Rectal smooth muscle tissue (tissue), 1 donor: ENCODE data around the gene LARP1.
"Not testable (repeated sequence)": the region's sequence is repeated elsewhere in the genome, so short reads cannot be mapped to it uniquely, and the experiment has no call there.

ENCODE experiments used
- H3K27ac ChIP-seq: one replicate; pipeline ENCODE4 v1.7.0; 2013; ENCODE audit warnings: low read depth, low read length, inconsistent platforms
- H3K27me3 ChIP-seq: one replicate; pipeline ENCODE4 v1.7.0; 2013; ENCODE audit warnings: low read length; ENCODE audit not compliant: control insufficient read depth, insufficient read depth
- H3K36me3 ChIP-seq: one replicate; pipeline ENCODE4 v1.7.0; 2013; ENCODE audit warnings: low read length; ENCODE audit not compliant: control insufficient read depth, insufficient read depth
- H3K4me1 ChIP-seq: one replicate; pipeline ENCODE4 v1.7.0; 2013; ENCODE audit warnings: low read length; ENCODE audit not compliant: control insufficient read depth, insufficient read depth
- H3K4me3 ChIP-seq: one replicate; pipeline ENCODE4 v1.7.0; 2013; ENCODE audit warnings: low read length
- H3K9ac ChIP-seq: one replicate; pipeline ENCODE4 v1.7.0; 2013; ENCODE audit warnings: low read length

Gene LARP1

GRCh38 chr5:154722936-154723335 is 32.2 kb upstream of the LARP1 start:
- Histone ChIP-seq H3K27me3 (no peaks in the 10 kb centered on the region), H3K4me1 (no peaks in the 10 kb centered on the region), H3K36me3 (no peaks in the 10 kb centered on the region), H3K4me3 (no peak overlapping the region), H3K27ac (no peak overlapping the region), H3K9ac (no peak overlapping the region)

- H3K27ac ChIP-seq = no peak overlapping the region
- H3K4me3 ChIP-seq = no peak overlapping the region
- no peak overlapping the region for H3K9ac ChIP-seq
- no peaks in the 10 kb centered on the region for H3K36me3 ChIP-seq
- H3K27me3 ChIP-seq = no peaks in the 10 kb centered on the region
- H3K4me1 ChIP-seq = no peaks in the 10 kb centered on the region
Measured at GRCh38 chr5:154723740-154724505, 31.3 kb upstream of the LARP1 start.

- Histone ChIP-seq H3K9ac (no peak overlapping the region), H3K27me3 (no peaks in the 10 kb centered on the region), H3K36me3 (no peaks in the 10 kb centered on the region), H3K27ac (no peak overlapping the region), H3K4me1 (no peaks in the 10 kb centered on the region), H3K4me3 (no peak overlapping the region)
Measured at GRCh38 chr5:154727361-154727760, 27.8 kb upstream of the LARP1 start.

- Histone ChIP-seq H3K4me3 (no peak overlapping the region), H3K36me3 (no peaks in the 10 kb centered on the region), H3K27me3 (no peaks in the 10 kb centered on the region), H3K4me1 (no peaks in the 10 kb centered on the region), H3K27ac (no peak overlapping the region), H3K9ac (no peak overlapping the region)
Measured at GRCh38 chr5:154728939-154729588, 26.1 kb upstream of the LARP1 start.

GRCh38 chr5:154729613-154730012 is 25.6 kb upstream of the LARP1 start:
- H3K27ac ChIP-seq = no peak overlapping the region
- H3K4me3 ChIP-seq = no peak overlapping the region
- no peaks in the 10 kb centered on the region for H3K4me1 ChIP-seq
- H3K36me3 ChIP-seq = no peaks in the 10 kb centered on the region
- H3K27me3 ChIP-seq = no peaks in the 10 kb centered on the region
- H3K9ac ChIP-seq = no peak overlapping the region

- not testable (repeated sequence) for H3K27me3 ChIP-seq
Measured at GRCh38 chr5:154730761-154731160, 24.4 kb upstream of the LARP1 start.

GRCh38 chr5:154732212-154732611 is 23.0 kb upstream of the LARP1 start:
- Histone ChIP-seq H3K27ac (no peak overlapping the region), H3K27me3 (no peaks in the 10 kb centered on the region)

More at GRCh38 chr5:154730761-154731160, 24.4 kb upstream of the LARP1 start:
- H3K9ac ChIP-seq, H3K36me3 ChIP-seq, H3K4me1 ChIP-seq, H3K27ac ChIP-seq, H3K4me3 ChIP-seq: not testable (repeated sequence)

GRCh38 chr5:154734370-154735248 is 20.6 kb upstream of the LARP1 start:
- Histone ChIP-seq H3K4me3 (no peak overlapping the region), H3K4me1 (no peaks in the 10 kb centered on the region), H3K9ac (no peak overlapping the region), H3K27ac (no peak overlapping the region), H3K36me3 (no peaks in the 10 kb centered on the region), H3K27me3 (no peaks in the 10 kb centered on the region)

More at GRCh38 chr5:154732212-154732611, 23.0 kb upstream of the LARP1 start:
- no peaks in the 10 kb centered on the region for H3K36me3 ChIP-seq
- no peak overlapping the region for H3K4me3 ChIP-seq
- H3K4me1 ChIP-seq = no peaks in the 10 kb centered on the region
- no peak overlapping the region for H3K9ac ChIP-seq

- H3K4me3 ChIP-seq, H3K9ac ChIP-seq, H3K36me3 ChIP-seq, H3K27me3 ChIP-seq, H3K27ac ChIP-seq, H3K4me1 ChIP-seq: not testable (repeated sequence)
Measured at GRCh38 chr5:154735362-154735761, 19.8 kb upstream of the LARP1 start.

GRCh38 chr5:154736372-154736771 is 18.8 kb upstream of the LARP1 start:
- H3K9ac ChIP-seq, H3K27ac ChIP-seq, H3K27me3 ChIP-seq, H3K4me3 ChIP-seq, H3K36me3 ChIP-seq, H3K4me1 ChIP-seq: not testable (repeated sequence)

- Histone ChIP-seq H3K36me3 (no peaks in the 10 kb centered on the region), H3K9ac (no peak overlapping the region), H3K27me3 (no peaks in the 10 kb centered on the region), H3K4me1 (peaks cover 12% of the 10 kb centered on the region), H3K4me3 (no peak overlapping the region), H3K27ac (no peak overlapping the region)
Measured at GRCh38 chr5:154737667-154738320, 17.4 kb upstream of the LARP1 start.

- peak overlapping the region; percentile 38 for H3K27ac ChIP-seq
- H3K4me1 ChIP-seq = peaks cover 12% of the 10 kb centered on the region
- H3K4me3 ChIP-seq = no peak overlapping the region
- H3K9ac ChIP-seq = no peak overlapping the region
- no peaks in the 10 kb centered on the region for H3K36me3 ChIP-seq
- H3K27me3 ChIP-seq = no peaks in the 10 kb centered on the region
Measured at GRCh38 chr5:154740483-154740882, 14.7 kb upstream of the LARP1 start.
